Measurements from ENCODE around the gene GALNT5.
"Not testable (repeated sequence)": the region's sequence is repeated elsewhere in the genome, so short reads cannot be mapped to it uniquely, and the experiment has no call there.

GALNT5 gene

GRCh38 chr2:157251932-157252331 lies 5.6 kb upstream of the GALNT5 start:
- DNase-seq (ENCODE audit: low read depth): no peak

- DNase-seq (ENCODE audit: low read depth): no peak
These were observed 5.0 kb upstream of the GALNT5 start for GRCh38 chr2:157252529-157252928.

GRCh38 chr2:157254041-157254440 lies 3.5 kb upstream of the GALNT5 start:
- DNase-seq (ENCODE audit: low read depth): no peak

- no peak for DNase-seq (ENCODE audit: low read depth)
These were observed 1.8 kb upstream of the GALNT5 start for GRCh38 chr2:157255746-157256145.

GRCh38 chr2:157256626-157257025 lies 879 bp upstream of the GALNT5 start:
- DNase-seq (ENCODE audit: low read depth): no peak

GRCh38 chr2:157258520-157259326 lies 1.2 kb downstream of the GALNT5 start:
- no peak for DNase-seq (ENCODE audit: low read depth)

- DNase-seq (ENCODE audit: low read depth): no peak
These were observed 1.9 kb downstream of the GALNT5 start for GRCh38 chr2:157259386-157259785.

GRCh38 chr2:157259960-157260359 lies 2.5 kb downstream of the GALNT5 start:
- no peak for DNase-seq (ENCODE audit: low read depth)

- DNase-seq (ENCODE audit: low read depth): no peak
These were observed 3.2 kb downstream of the GALNT5 start for GRCh38 chr2:157260533-157261198.

- no peak for DNase-seq (ENCODE audit: low read depth)
These were observed 3.8 kb downstream of the GALNT5 start for GRCh38 chr2:157261199-157261782.

GRCh38 chr2:157262248-157262647 lies 4.7 kb downstream of the GALNT5 start:
- no peak for DNase-seq (ENCODE audit: low read depth)

GRCh38 chr2:157264099-157264498 lies 6.6 kb downstream of the GALNT5 start:
- DNase-seq (ENCODE audit: low read depth): no peak

GRCh38 chr2:157265825-157266224 lies 8.3 kb downstream of the GALNT5 start:
- DNase-seq (ENCODE audit: low read depth): no peak

- no peak for DNase-seq (ENCODE audit: low read depth)
These were observed 10.0 kb downstream of the GALNT5 start for GRCh38 chr2:157267476-157267875.

- DNase-seq (ENCODE audit: low read depth): no peak
These were observed 11.6 kb downstream of the GALNT5 start for GRCh38 chr2:157269060-157269459.

- no peak for DNase-seq (ENCODE audit: low read depth)
These were observed 12.4 kb downstream of the GALNT5 start for GRCh38 chr2:157269922-157270321.

GRCh38 chr2:157271590-157272203 lies 14.2 kb downstream of the GALNT5 start:
- DNase-seq (ENCODE audit: low read depth): no peak

- not testable (repeated sequence) for DNase-seq (ENCODE audit: low read depth)
These were observed 21.8 kb downstream of the GALNT5 start for GRCh38 chr2:157279311-157279710.

- DNase-seq (ENCODE audit: low read depth): no peak
These were observed 23.8 kb downstream of the GALNT5 start for GRCh38 chr2:157281316-157281715.

- no peak for DNase-seq (ENCODE audit: low read depth)
These were observed 26.0 kb downstream of the GALNT5 start for GRCh38 chr2:157283468-157283867.

- DNase-seq (ENCODE audit: low read depth): no peak
These were observed 29.7 kb downstream of the GALNT5 start for GRCh38 chr2:157287160-157287559.

- DNase-seq (ENCODE audit: low read depth): no peak
These were observed 33.0 kb downstream of the GALNT5 start for GRCh38 chr2:157290525-157290924.

- no peak for DNase-seq (ENCODE audit: low read depth)
These were observed 33.5 kb downstream of the GALNT5 start for GRCh38 chr2:157291018-157291417.
